Endothelial cell of umbilical vein (primary cell): ENCODE results near the gene TBX1. TPM values are rescaled to one million over a fixed set of nuclear protein-coding genes. Genes with fewer than 3 reads are reported as not detected.
A peak's percentile ranks its signal among the peaks of the same experiment; 100 is the strongest.

Experiments
- BruUV-seq: library from RNA; stranded (reverse); fragments of 400-500 nt; replicated peaks from 2 replicates; lab custom pipeline; 2021; lab: Mats Ljungman, UMichigan
- CTCF ChIA-PET: fragments of 300-600, 350-600 bp; sonication (Branson Sonifier 250); formaldehyde crosslinking; loops from one replicate; lab custom pipeline; 2021; ENCODE audit warnings: antibody characterized with exemption, inconsistent platforms; lab: Charles Lee
- POLR2A ChIA-PET: fragments of 300-600, 350-600 bp; sonication (Branson Sonifier 250); formaldehyde crosslinking; loops from one replicate; lab custom pipeline; 2021; ENCODE audit warnings: antibody characterized with exemption, inconsistent platforms; lab: Charles Lee
- DNase-seq: peaks from one replicate; pipeline ENCODE4 v3.0.0-alpha.2; 2011; ENCODE audit warnings: low read depth, low spot score
- FAIRE-seq: peaks from 2 replicates; lab custom pipeline; 2011; peaks lifted over from hg19 to GRCh38; lab: Jason Lieb, UNC
- H2AFZ ChIP-seq: 2 replicates; pipeline ENCODE4 v1.6.0; 2012; ENCODE audit warnings: low read depth, low read length, control low read depth, inconsistent platforms
- H3K27ac ChIP-seq: 2 replicates; pipeline ENCODE4 v1.5.1; 2011; ENCODE audit warnings: low read depth, mild to moderate bottlenecking, control low read depth, low read length, moderate library complexity; ENCODE audit not compliant: insufficient read depth
- H3K27me3 ChIP-seq, 2 experiments: 2 replicates each; pipeline versions ENCODE4 v1.6.0 to v1.6.1; 2011; ENCODE audit warnings: low read length in 2 of 2, mixed read lengths in 1 of 2; ENCODE audit not compliant: control insufficient read depth in 2 of 2, insufficient read depth in 2 of 2
- H3K36me3 ChIP-seq, 2 experiments: 2 replicates in 1 of 2; 3 replicates in 1 of 2; pipeline ENCODE4 v1.5.1; 2011; ENCODE audit warnings: low read length in 2 of 2, mild to moderate bottlenecking in 1 of 2, moderate library complexity in 1 of 2; ENCODE audit not compliant: control insufficient read depth in 2 of 2, insufficient read depth in 2 of 2; ENCODE audit errors: extremely low read depth in 1 of 2
- H3K4me1 ChIP-seq: 3 replicates; pipeline ENCODE4 v1.5.1; 2011; ENCODE audit warnings: mild to moderate bottlenecking, low read length; ENCODE audit not compliant: control insufficient read depth, insufficient read depth; ENCODE audit errors: extremely low read depth
- H3K4me2 ChIP-seq: 2 replicates; pipeline ENCODE4 v1.6.1; 2011; ENCODE audit warnings: low read length, control low read depth, mixed read lengths; ENCODE audit not compliant: insufficient read depth
- H3K4me3 ChIP-seq, 3 experiments: fragments of 200-600 bp in 1 of 3; sonication (generic), shearing (Covaris generic) in 1 of 3; replicated peaks in 1 of 3; 2 replicates each; pipeline ENCODE4 v1.5.1; 2011 to 2016; ENCODE audit warnings: control low read depth in 3 of 3, low read length in 3 of 3, mild to moderate bottlenecking in 2 of 3, inconsistent platforms in 1 of 3, low read depth in 1 of 3, moderate library complexity in 1 of 3; ENCODE audit not compliant: insufficient read depth in 1 of 3
- H3K79me2 ChIP-seq: 2 replicates; pipeline ENCODE4 v1.6.0; 2012; ENCODE audit warnings: low read length, inconsistent platforms; ENCODE audit not compliant: control insufficient read depth, insufficient read depth
- H3K9ac ChIP-seq: replicated peaks from 2 replicates; pipeline ENCODE3; 2011; ENCODE audit warnings: low read length, control low read depth; ENCODE audit not compliant: insufficient read depth; ENCODE audit errors: extremely low read depth
- H3K9me1 ChIP-seq: replicated peaks from 3 replicates; pipeline ENCODE4 v1.6.0; 2011; ENCODE audit warnings: mild to moderate bottlenecking, low read length; ENCODE audit not compliant: control insufficient read depth, insufficient read depth; ENCODE audit errors: extremely low read depth
- H3K9me3 ChIP-seq: replicated peaks from 2 replicates; pipeline ENCODE4 v1.5.1; 2012; ENCODE audit warnings: low read length, inconsistent platforms; ENCODE audit not compliant: control insufficient read depth, insufficient read depth
- H4K20me1 ChIP-seq: replicated peaks from 2 replicates; pipeline ENCODE3; 2011; ENCODE audit warnings: mild to moderate bottlenecking, low read length; ENCODE audit not compliant: control insufficient read depth, insufficient read depth; ENCODE audit errors: extremely low read depth
- MYC ChIP-seq: IDR thresholded peaks from one replicate; pipeline ENCODE4 v1.6.1; 2011; ENCODE audit warnings: mild to moderate bottlenecking, low read depth, low read length
- dilution Hi-C: fragments of 300-500 bp; cut with MboI; formaldehyde crosslinking; loops from one replicate; pipeline ENCODE4 v1.15.0; 2019; ENCODE audit warnings: low sequenced_read_pairs; ENCODE audit not compliant: extremely low pct_ligation_motif_present
- intact Hi-C: fragments of 100-400 bp; cut with micrococcal nuclease; formaldehyde crosslinking; loops from one replicate; pipeline ENCODE4 v1.10.0; 2022
- polyA plus RNA-seq, 4 experiments: library from polyadenylated mRNA; depleted of rRNA in 3 of 4; stranded (reverse) in 3 of 4; unstranded in 1 of 4; fragments of >200 nt; gene quantifications; 2 replicates each; pipeline versions ENCODE4 v1.2.1 to v1.2.3, GENCODE V29; 2011 to 2012; ENCODE audit warnings: missing spikeins in 1 of 4
- total RNA-seq: library from RNA; stranded (reverse); gene quantifications from 2 replicates; pipeline ENCODE4 v1.2.3, GENCODE V29; 2021
- TF ChIP-seq, protein P1 (sequence below), 2 donors: IDR thresholded peaks; 1 replicate in 1 of 2; 2 replicates in 1 of 2; pipeline ENCODE4 v1.5.1; 2011; ENCODE audit warnings: low read length in 2 of 2, mild to moderate bottlenecking in 2 of 2, moderate library complexity in 2 of 2, control low read depth in 1 of 2, inconsistent platforms in 1 of 2, low read depth in 1 of 2; ENCODE audit not compliant: insufficient read depth in 1 of 2; ENCODE audit errors: extremely low read depth in 1 of 2
- TF ChIP-seq, protein P2 (sequence below): IDR thresholded peaks from 2 replicates; pipeline ENCODE4 v1.6.1; 2011; ENCODE audit not compliant: insufficient read depth, insufficient read length

Gene TBX1
- total and polyA plus RNA-seq, 2 donors (not counting 3 experiments of a cell fraction or from before 2014, with no cell fraction given): 11.0 to 30.2 TPM

- intact Hi-C loops (loop anchor here (2.0 kb wide), 1 partner anchor 70 kb away; no protein-coding TSS in a partner anchor), dilution Hi-C loops (no loop called here)
- ChIA-PET CTCF (interaction anchor here (0.6 to 3.2 kb wide), 19 partner anchors 9 to 110 kb away, joined by 3 to 25 read pairs (median 4); partner anchors contain the start of genes GNB1L and RTL10), POLR2A (interaction anchor here (0.7 kb wide), 1 partner anchor 18 kb away, joined by 4 read pairs; no protein-coding TSS in a partner anchor)
- no peaks in the 10 kb centered on the region for H3K36me3 ChIP-seq
- H3K4me2 ChIP-seq: no peak overlapping the region
- DNase-seq (peak; percentile 29), FAIRE-seq (peak; percentile 18)
- H3K9me1 ChIP-seq: no peaks in the 10 kb centered on the region
- H3K9me3 ChIP-seq: no peaks in the 10 kb centered on the region
- H3K9ac ChIP-seq: no peak overlapping the region
- no TSS peak for BruUV-seq
- no peak overlapping the region for H3K4me3 ChIP-seq
- no peaks in the 10 kb centered on the region for H3K27me3 ChIP-seq
- no peak overlapping the region for H3K27ac ChIP-seq
- H2AFZ ChIP-seq: no peak overlapping the region
- TF ChIP-seq, protein P1, sequence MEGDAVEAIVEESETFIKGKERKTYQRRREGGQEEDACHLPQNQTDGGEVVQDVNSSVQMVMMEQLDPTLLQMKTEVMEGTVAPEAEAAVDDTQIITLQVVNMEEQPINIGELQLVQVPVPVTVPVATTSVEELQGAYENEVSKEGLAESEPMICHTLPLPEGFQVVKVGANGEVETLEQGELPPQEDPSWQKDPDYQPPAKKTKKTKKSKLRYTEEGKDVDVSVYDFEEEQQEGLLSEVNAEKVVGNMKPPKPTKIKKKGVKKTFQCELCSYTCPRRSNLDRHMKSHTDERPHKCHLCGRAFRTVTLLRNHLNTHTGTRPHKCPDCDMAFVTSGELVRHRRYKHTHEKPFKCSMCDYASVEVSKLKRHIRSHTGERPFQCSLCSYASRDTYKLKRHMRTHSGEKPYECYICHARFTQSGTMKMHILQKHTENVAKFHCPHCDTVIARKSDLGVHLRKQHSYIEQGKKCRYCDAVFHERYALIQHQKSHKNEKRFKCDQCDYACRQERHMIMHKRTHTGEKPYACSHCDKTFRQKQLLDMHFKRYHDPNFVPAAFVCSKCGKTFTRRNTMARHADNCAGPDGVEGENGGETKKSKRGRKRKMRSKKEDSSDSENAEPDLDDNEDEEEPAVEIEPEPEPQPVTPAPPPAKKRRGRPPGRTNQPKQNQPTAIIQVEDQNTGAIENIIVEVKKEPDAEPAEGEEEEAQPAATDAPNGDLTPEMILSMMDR (IDR thresholded peaks at IDR 0.05; ENCODE audit: extremely low read depth in 1 of 2, insufficient read depth in 1 of 2, low read depth in 1 of 2, low read length in 2 of 2): peak; percentile 24 to 65
- no peak for TF ChIP-seq MYC
- TF ChIP-seq, protein P2, sequence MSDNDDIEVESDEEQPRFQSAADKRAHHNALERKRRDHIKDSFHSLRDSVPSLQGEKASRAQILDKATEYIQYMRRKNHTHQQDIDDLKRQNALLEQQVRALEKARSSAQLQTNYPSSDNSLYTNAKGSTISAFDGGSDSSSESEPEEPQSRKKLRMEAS: no peak
- peaks cover 2% of the 10 kb centered on the region for H3K4me1 ChIP-seq
- no peaks in the 10 kb centered on the region for H3K79me2 ChIP-seq
- no peaks in the 10 kb centered on the region for H4K20me1 ChIP-seq
Observed at GRCh38 chr22:19800761-19801244, 40.2 kb downstream of the TBX1 start.
